ENCODE measurements around the gene AJM1.
"Not testable (repeated sequence)": the region's sequence is repeated elsewhere in the genome, so short reads cannot be mapped to it uniquely, and the experiment has no call there.

AJM1 gene

DNA sequence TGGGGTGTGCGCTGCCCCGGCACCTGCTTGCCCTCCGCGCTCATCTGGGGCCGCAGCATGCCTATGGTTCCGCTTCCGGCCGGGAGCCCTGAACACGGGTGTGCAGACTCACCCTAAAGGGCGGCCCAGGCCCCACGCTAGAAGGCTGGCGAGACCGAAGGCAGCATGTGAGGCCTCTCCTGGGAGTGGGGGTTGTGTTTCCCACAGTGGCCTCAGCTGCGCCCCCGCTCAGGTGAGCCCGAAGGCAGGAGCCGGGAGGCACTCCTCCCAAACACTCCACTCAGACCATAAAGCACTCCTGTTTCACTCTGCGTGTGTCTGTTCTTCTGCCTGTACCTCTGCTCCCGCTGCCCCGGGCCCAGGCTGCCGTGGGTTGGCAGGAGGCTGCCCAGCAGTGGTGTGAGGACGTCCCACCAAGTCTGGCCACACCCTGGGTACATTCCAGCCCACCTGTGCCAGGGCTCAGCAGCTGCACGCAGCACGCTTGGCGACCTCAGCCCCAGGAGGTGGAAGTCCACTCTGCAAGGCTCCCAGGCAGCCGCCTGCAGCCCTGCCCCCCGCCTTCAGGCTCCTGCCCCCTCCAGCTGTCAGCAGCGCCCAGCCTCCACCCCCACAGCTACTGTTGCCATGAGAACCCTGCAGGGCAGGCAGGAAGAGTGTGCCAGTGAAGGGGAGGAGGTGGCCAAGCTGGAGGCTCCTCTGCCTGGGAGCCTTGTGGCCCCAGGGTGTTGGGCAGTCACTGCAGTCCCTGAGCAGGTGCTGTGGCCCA, 1.2 kb upstream of the AJM1 start:
- Histone ChIP-seq H3K9me3 (ENCODE audit: control insufficient read depth, insufficient read depth, low read length) (no peaks in the 10 kb centered on the region), H3K9me2 (replicated peaks; ENCODE audit: control insufficient read depth, low read length) (no peaks in the 10 kb centered on the region), H3K4me1 (ENCODE audit: control insufficient read depth, low read length) (peaks cover 22% of the 10 kb centered on the region), H3K79me2 (ENCODE audit: control insufficient read depth, low read length) (no peaks in the 10 kb centered on the region), H4K20me1 (ENCODE audit: control insufficient read depth, insufficient read depth, low read depth, low read length) (peaks cover 5% of the 10 kb centered on the region; the same call in 1 of the 2 replicates), H3K36me3 (ENCODE audit: control insufficient read depth, low read length) (peaks cover 19% of the 10 kb centered on the region), H3F3A (ENCODE audit: control insufficient read depth, insufficient read depth) (no peaks in the 10 kb centered on the region; the same call in 1 of the 2 replicates), H3K27ac (ENCODE audit: low read depth, low read length) (no peak overlapping the region), H3K27me3 (ENCODE audit: control insufficient read depth, low read length) (no peaks in the 10 kb centered on the region), H3K4me3 (ENCODE audit: low read length) (no peak overlapping the region), H3K4me2 (ENCODE audit: low read length) (no peak overlapping the region)
- TF ChIP-seq EZH2phosphoT487 (IDR thresholded peaks at IDR 0.05; ENCODE audit: borderline replicate concordance, low read length), result no peak
- TF ChIP-seq, protein P1, sequence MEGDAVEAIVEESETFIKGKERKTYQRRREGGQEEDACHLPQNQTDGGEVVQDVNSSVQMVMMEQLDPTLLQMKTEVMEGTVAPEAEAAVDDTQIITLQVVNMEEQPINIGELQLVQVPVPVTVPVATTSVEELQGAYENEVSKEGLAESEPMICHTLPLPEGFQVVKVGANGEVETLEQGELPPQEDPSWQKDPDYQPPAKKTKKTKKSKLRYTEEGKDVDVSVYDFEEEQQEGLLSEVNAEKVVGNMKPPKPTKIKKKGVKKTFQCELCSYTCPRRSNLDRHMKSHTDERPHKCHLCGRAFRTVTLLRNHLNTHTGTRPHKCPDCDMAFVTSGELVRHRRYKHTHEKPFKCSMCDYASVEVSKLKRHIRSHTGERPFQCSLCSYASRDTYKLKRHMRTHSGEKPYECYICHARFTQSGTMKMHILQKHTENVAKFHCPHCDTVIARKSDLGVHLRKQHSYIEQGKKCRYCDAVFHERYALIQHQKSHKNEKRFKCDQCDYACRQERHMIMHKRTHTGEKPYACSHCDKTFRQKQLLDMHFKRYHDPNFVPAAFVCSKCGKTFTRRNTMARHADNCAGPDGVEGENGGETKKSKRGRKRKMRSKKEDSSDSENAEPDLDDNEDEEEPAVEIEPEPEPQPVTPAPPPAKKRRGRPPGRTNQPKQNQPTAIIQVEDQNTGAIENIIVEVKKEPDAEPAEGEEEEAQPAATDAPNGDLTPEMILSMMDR (IDR thresholded peaks at IDR 0.05; ENCODE audit: low read depth, low read length, poor library complexity, severe bottlenecking), result no peak

DNA sequence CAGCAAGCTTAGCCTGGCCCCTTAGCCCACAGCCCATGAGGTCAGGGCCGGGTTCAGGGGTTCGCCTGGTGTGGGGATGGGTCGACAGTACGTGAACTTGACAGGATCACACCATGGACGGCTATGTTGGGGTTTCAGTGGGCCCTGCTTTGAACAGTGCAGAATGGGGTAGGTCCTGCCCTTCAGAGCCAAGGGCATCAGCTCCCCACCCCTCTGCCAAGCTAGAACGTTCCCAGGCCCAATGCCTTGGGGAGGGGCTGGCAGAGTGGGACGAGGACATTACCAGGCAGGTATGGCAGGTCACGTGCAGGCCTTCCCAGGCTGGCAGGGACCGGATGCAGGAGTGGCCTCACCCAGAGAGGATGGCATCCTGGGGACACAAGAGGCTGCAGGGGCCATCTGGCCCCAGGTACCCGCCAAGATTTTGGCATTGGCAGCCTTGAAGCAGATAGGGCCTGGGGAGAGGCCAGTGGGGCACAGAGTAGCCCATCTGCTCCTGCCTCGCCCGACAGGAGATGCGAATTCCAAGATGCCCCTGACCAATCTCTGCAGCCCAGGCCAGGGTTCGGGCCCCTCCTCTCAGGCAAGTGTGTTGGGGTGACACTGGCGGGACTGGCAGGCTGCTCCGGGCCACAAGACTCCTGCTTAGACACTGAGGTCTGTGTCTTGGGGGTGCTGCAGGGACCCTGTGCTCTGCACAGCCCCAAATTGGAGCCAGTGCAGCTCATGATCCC, 465 bp upstream of the AJM1 start:
- not testable (repeated sequence) for H4K20me1 ChIP-seq (ENCODE audit: control insufficient read depth, insufficient read depth, low read depth, low read length); H3K27me3 ChIP-seq (ENCODE audit: control insufficient read depth, low read length); H3K79me2 ChIP-seq (ENCODE audit: control insufficient read depth, low read length); H3F3A ChIP-seq (ENCODE audit: control insufficient read depth, insufficient read depth); H3K9me3 ChIP-seq (ENCODE audit: control insufficient read depth, insufficient read depth, low read length); H3K9me2 ChIP-seq (replicated peaks; ENCODE audit: control insufficient read depth, low read length); H3K27ac ChIP-seq (ENCODE audit: low read depth, low read length)
- Histone ChIP-seq H3K4me1 (ENCODE audit: control insufficient read depth, low read length) (peaks cover 22% of the 10 kb centered on the region), H3K4me3 (ENCODE audit: low read length) (peak overlapping the region; percentile 78), H3K4me2 (ENCODE audit: low read length) (peak overlapping the region; percentile 99), H3K36me3 (ENCODE audit: control insufficient read depth, low read length) (peaks cover 17% of the 10 kb centered on the region)

DNA sequence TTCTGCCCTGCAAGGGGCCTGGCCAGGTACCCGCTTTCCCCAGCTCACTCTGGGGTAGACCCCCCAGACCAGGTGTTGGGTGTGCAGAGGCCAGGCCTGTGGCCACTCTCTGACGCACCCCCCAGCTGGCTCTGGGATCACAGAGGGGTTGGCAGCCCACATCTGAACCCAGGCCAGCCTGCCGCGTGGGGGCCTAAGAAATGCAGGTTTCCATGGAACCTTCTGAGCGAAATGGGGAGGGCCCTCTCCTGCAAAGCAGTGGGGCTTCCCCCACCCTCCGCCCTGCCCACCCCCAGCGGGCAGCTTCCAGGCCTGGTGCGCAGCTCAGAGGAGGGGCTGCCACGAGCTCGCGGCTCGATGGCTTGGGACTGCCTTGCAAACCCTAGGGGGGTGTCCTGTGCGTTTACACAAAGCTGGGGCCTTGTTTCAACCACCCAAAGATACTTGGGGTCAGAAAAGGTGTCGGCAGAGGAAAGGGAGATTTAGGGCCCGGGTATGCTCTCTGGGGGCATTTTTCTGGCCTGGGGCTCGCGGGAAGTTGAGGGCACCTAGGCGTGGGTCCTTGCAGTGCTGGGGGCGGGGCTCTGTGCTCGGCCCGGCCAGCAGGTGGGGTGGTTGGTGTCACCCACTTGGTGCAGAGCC, 1.0 kb downstream of the AJM1 start:
- H3K27ac ChIP-seq (ENCODE audit: low read depth, low read length); H3K4me3 ChIP-seq (ENCODE audit: low read length); H3K79me2 ChIP-seq (ENCODE audit: control insufficient read depth, low read length); H3K9me2 ChIP-seq (replicated peaks; ENCODE audit: control insufficient read depth, low read length); H3F3A ChIP-seq (ENCODE audit: control insufficient read depth, insufficient read depth); H4K20me1 ChIP-seq (ENCODE audit: control insufficient read depth, insufficient read depth, low read depth, low read length); H3K27me3 ChIP-seq (ENCODE audit: control insufficient read depth, low read length); H3K9me3 ChIP-seq (ENCODE audit: control insufficient read depth, insufficient read depth, low read length): not testable (repeated sequence)
- Histone ChIP-seq H3K36me3 (ENCODE audit: control insufficient read depth, low read length) (peaks cover 17% of the 10 kb centered on the region), H3K4me2 (ENCODE audit: low read length) (peak overlapping the region; percentile 33), H3K4me1 (ENCODE audit: control insufficient read depth, low read length) (peaks cover 31% of the 10 kb centered on the region)

DNA sequence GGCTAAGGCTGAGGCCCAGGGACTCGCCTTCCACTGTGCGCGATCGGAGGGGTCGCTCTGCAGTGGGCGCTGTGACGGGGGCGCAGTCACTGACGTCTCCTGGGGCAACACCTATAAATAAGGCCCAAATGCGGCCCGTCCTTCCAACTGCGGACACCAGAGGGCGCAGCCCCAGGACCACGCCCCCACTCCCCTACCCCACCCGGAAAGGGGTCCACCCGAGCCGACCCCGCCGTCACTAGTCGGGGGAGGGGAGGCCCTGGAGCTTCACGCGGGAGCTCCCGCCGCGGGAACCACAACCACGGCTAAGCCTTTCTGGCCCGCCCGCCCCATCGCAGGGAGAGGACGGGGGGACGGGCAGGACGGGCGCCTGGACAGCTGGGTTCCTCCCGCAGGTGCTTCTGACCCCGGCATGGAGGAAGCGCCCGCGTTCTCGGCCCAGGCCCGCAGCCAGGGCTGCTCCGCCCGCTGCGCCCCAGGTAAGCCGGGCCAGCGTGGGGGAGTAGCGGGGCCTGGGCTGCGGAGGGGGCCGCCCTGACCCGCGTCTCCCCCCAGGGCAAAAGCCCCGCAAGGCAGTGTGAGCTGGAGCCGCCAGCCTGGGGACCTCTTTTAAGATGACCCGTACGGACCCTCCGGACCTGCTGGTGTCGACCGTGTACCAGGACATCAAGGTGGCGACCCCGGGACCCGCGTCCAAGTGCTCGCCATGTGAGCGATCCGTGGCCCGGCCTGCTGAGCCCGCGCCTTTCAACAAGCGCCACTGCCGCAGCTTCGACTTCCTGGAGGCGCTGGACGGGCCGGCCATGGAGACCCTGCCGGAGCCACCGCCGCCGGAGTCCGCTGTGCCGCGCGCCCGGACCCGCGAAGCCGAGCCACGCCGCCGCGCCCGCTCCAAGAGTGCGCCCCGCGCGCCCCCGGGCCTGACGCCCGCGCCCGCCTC, 1.8 kb downstream of the AJM1 start:
- H3K4me3 ChIP-seq (ENCODE audit: low read length); H3K79me2 ChIP-seq (ENCODE audit: control insufficient read depth, low read length); H3K27ac ChIP-seq (ENCODE audit: low read depth, low read length); H3K27me3 ChIP-seq (ENCODE audit: control insufficient read depth, low read length); H3F3A ChIP-seq (ENCODE audit: control insufficient read depth, insufficient read depth); H3K9me2 ChIP-seq (replicated peaks; ENCODE audit: control insufficient read depth, low read length); H3K9me3 ChIP-seq (ENCODE audit: control insufficient read depth, insufficient read depth, low read length); H4K20me1 ChIP-seq (ENCODE audit: control insufficient read depth, insufficient read depth, low read depth, low read length): not testable (repeated sequence)
- Histone ChIP-seq H3K4me2 (ENCODE audit: low read length) (peak overlapping the region; percentile 33), H3K36me3 (ENCODE audit: control insufficient read depth, low read length) (peaks cover 16% of the 10 kb centered on the region), H3K4me1 (ENCODE audit: control insufficient read depth, low read length) (peaks cover 31% of the 10 kb centered on the region)
- TF ChIP-seq, protein P1 (IDR thresholded peaks at IDR 0.05; ENCODE audit: low read depth, low read length, poor library complexity, severe bottlenecking), result peak; percentile 70
